ENCODE data around the gene NKAIN1. TPM values are rescaled to one million over a fixed set of nuclear protein-coding genes. Genes with fewer than 3 reads are reported as not detected.
"Not testable (repeated sequence)": the region's sequence is repeated elsewhere in the genome, so short reads cannot be mapped to it uniquely, and the experiment has no call there.

NKAIN1 gene
- total and polyA plus RNA-seq, 11 donors: 0.14 to 0.31 (median 0.21) TPM; not detected in 8

DNA sequence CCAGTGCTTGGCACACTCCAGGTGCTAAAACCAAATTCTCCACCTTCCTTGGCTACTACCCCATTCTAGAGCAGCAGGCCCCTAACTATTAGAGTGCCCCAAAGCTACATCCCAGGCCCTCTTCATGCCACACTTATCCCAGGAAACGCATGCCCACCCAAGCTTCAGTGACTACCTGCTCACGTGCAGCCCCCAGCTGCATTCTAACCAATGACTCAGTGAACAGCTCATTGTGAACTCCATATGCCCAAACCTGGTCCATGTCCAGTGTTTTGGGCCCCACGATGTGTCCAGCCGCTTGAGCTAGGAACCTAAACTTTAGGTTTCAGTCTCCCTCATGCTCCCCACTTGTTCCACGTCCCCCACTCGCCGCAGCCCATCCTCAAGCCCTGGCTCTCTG is 41.5 kb downstream of the NKAIN1 start:
- Histone ChIP-seq H3K4me1 (no peaks in the 10 kb centered on the region), H3K4me3 (no peak overlapping the region), H3K27me3 (peaks cover 0 to 5% (median 0%) of the 10 kb centered on the region in 9 donors), H3K36me3 (no peaks in the 10 kb centered on the region), H3K27ac (no peak overlapping the region), H3K9me3 (no peaks in the 10 kb centered on the region)
- TF ChIP-seq, protein P1, sequence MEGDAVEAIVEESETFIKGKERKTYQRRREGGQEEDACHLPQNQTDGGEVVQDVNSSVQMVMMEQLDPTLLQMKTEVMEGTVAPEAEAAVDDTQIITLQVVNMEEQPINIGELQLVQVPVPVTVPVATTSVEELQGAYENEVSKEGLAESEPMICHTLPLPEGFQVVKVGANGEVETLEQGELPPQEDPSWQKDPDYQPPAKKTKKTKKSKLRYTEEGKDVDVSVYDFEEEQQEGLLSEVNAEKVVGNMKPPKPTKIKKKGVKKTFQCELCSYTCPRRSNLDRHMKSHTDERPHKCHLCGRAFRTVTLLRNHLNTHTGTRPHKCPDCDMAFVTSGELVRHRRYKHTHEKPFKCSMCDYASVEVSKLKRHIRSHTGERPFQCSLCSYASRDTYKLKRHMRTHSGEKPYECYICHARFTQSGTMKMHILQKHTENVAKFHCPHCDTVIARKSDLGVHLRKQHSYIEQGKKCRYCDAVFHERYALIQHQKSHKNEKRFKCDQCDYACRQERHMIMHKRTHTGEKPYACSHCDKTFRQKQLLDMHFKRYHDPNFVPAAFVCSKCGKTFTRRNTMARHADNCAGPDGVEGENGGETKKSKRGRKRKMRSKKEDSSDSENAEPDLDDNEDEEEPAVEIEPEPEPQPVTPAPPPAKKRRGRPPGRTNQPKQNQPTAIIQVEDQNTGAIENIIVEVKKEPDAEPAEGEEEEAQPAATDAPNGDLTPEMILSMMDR (IDR thresholded peaks at IDR 0.05): no peak
- no peak for TF ChIP-seq POLR2A (IDR thresholded peaks at IDR 0.05)
- intact Hi-C loops (cut with DNase I): no loop called here
- DNase-seq: no peak
- no peak for ATAC-seq
- WGBS, 4 donors: 76 to 87% (median 79%) methylated on average over 7 of the region's 7 CpGs

GRCh38 chr1:31196685-31197084 is 43.0 kb downstream of the NKAIN1 start:
- no peak overlapping the region for H3K27ac ChIP-seq
- H3K9me3 ChIP-seq: no peaks in the 10 kb centered on the region
- intact Hi-C loops (cut with DNase I): no loop called here
- H3K27me3 ChIP-seq: peaks cover 0 to 5% (median 0%) of the 10 kb centered on the region in 9 donors
- no peak for ATAC-seq
- WGBS, 4 donors: 75 to 85% (median 82%) methylated on average over 2 of the region's 2 CpGs
- H3K4me1 ChIP-seq: no peaks in the 10 kb centered on the region
- no peak overlapping the region for H3K4me3 ChIP-seq
- no peaks in the 10 kb centered on the region for H3K36me3 ChIP-seq
- TF ChIP-seq, protein P1 (IDR thresholded peaks at IDR 0.05): no peak
- TF ChIP-seq POLR2A (IDR thresholded peaks at IDR 0.05): no peak
- DNase-seq: no peak

DNA sequence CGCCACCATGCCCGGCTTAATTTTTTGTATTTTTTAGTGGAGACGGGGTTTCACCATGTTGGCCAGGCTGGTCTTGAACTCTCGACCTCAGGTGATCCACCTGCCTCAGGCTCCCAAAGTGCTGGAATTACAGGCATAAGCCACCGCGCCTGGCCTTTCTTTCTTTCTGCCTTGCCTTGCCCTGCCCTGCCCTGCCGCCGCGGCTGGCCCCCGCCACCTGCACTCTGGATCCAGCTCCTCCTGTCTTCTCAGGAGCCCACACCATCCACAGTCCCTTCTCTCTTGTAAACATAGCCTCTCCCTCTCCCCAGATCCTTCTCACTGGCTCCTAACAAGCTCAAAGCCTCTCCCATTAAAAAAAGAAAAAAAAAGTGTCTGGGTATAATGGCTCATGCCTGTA is 44.4 kb downstream of the NKAIN1 start:
- DNase-seq; H3K27me3 ChIP-seq; intact Hi-C loops (cut with DNase I); H3K9me3 ChIP-seq; H3K27ac ChIP-seq; ATAC-seq; H3K36me3 ChIP-seq; H3K4me1 ChIP-seq; H3K4me3 ChIP-seq: not testable (repeated sequence)
- WGBS, 4 donors: 82 to 93% (median 91%) methylated on average over 10 of the region's 10 CpGs

DNA sequence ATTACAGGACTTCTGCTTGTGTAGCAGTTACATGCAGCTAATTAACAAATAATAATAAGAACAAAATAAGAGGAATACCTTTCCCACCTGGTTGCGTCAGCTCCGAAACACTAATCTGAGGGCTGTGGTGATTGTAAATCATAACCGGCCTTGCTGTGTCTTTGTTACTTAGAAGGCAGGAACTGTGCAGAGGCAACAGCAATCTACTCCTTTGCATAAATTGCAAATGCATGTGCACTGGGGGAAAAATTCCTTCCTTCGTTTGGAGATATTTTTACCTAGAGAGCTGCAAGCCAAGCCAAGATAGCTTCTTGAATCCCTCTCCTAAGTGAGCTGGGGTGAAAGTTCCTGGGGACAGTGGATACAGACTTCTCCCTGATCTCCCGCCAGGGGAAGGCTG is 46.0 kb downstream of the NKAIN1 start:
- TF ChIP-seq POLR2A (IDR thresholded peaks at IDR 0.05): no peak
- TF ChIP-seq, protein P1 (IDR thresholded peaks at IDR 0.05): no peak
- no peaks in the 10 kb centered on the region for H3K4me1 ChIP-seq
- no peak overlapping the region for H3K4me3 ChIP-seq
- intact Hi-C loops (cut with DNase I): no loop called here
- H3K27ac ChIP-seq: no peak overlapping the region
- no peak for DNase-seq
- no peaks in the 10 kb centered on the region for H3K9me3 ChIP-seq
- peaks cover 0 to 2% (median 0%) of the 10 kb centered on the region in 9 donors for H3K27me3 ChIP-seq
- no peaks in the 10 kb centered on the region for H3K36me3 ChIP-seq
- 64 to 74% (median 68%) methylated on average over 5 of the region's 5 CpGs for WGBS, 4 donors
- no peak for ATAC-seq

- DNase-seq (no peak), ATAC-seq (no peak)
- Histone ChIP-seq H3K27ac (no peak overlapping the region), H3K4me3 (no peak overlapping the region), H3K36me3 (no peaks in the 10 kb centered on the region), H3K27me3 (peaks cover 0 to 15% (median 0%) of the 10 kb centered on the region in 9 donors), H3K4me1 (no peaks in the 10 kb centered on the region), H3K9me3 (no peaks in the 10 kb centered on the region)
- TF ChIP-seq POLR2A (IDR thresholded peaks at IDR 0.05): no peak
- TF ChIP-seq, protein P1 (IDR thresholded peaks at IDR 0.05): no peak
- intact Hi-C loops (cut with DNase I): no loop called here
- WGBS, 4 donors: 70 to 90% (median 86%) methylated on average over 1 of the region's 1 CpG
Measured at GRCh38 chr1:31191281-31191680, 48.4 kb downstream of the NKAIN1 start.

Data from heart left ventricle (tissue), 16 donors.